COLO668 (cell line): ENCODE results near the gene ALOX12.
A peak's percentile ranks its signal among the peaks of the same experiment; 100 is the strongest.

ENCODE experiments used
- DNase-seq: peaks from one replicate; lab custom pipeline; 2025; ENCODE audit not compliant: unreplicated experiment; lab: John Stamatoyannopoulos, UW

ALOX12 gene

DNA sequence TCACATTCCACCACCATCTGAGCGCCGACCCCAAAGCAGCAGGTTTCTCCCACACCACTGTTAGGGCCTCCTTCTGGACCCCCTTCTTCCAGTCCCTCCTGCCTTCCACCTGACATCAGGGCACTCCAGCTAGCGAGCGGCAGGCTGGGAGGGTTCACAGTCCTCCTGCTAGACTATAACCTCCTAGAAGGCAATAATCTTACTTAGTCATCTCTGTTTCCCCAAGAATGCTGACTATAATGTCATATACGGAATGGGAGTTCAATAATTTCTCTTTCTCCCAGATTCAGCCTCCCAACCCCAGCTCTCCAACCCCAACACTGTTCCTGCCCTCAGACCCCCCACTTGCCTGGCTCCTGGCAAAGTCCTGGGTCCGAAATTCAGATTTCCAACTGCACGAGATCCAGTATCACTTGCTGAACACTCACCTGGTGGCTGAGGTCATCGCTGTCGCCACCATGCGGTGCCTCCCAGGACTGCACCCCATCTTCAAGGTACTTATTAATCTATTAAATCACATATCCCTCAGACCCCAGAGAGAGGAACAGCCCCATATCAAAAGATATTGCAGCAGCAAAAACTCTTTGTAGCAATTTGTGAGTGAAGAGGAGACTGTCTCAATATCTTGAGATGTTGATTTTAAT, 5.6 kb downstream of the ALOX12 start:
- peak; percentile 6 for DNase-seq

DNA sequence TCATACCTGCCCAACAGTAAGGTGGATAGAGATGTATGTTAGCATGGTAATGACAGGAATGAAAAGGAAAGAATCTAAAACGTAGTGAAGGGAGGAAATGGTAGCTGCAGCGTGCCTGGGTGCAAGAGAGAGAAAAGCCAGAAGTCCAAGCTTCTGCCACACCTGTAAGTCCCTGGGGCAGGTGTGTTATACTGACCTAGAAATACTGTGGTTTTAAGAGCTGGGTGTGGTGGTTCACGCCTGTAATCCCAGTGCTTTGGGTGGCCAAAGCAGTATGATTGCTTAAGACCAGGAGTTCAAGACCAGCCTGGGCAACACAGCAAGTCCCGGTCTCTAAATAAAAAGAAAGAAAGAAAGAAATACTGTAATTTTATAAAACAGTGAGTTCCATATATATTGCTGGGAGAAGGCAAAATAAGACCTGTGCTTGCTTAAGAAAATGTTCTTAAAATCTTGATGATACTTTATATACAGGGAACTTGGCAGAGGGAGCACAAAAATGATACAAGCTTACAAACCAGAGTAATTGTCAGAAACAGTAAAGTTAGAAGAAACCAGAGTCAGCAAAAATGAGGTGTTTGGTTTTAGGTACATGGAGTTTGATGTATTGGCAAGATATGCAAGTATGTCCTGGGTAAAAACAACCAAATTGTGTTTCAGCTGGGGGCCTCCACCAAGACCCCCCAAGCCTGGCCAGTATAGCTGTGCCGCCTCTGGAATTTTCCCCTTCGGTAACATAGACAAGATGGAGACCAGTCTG, 6.6 kb downstream of the ALOX12 start:
- no peak for DNase-seq

DNA sequence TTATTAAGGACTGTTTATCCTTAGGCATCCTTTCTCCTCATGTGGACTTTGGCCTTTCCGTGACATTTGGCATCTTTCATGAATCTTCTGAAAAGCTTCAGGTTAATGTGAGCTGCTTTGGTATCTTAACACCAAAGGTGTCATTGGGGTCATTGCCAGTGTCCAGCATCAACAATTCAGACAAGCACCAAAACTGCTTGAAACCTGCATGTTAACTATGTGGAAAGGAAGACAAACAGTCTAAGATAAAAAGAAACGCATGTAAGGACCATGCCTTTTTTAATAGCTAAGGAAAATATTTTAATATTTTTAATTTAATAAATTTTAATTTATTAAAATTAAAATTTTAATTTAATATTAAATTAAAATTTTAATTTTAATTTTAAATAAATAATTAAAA, 7.9 kb downstream of the ALOX12 start:
- no peak for DNase-seq

DNA sequence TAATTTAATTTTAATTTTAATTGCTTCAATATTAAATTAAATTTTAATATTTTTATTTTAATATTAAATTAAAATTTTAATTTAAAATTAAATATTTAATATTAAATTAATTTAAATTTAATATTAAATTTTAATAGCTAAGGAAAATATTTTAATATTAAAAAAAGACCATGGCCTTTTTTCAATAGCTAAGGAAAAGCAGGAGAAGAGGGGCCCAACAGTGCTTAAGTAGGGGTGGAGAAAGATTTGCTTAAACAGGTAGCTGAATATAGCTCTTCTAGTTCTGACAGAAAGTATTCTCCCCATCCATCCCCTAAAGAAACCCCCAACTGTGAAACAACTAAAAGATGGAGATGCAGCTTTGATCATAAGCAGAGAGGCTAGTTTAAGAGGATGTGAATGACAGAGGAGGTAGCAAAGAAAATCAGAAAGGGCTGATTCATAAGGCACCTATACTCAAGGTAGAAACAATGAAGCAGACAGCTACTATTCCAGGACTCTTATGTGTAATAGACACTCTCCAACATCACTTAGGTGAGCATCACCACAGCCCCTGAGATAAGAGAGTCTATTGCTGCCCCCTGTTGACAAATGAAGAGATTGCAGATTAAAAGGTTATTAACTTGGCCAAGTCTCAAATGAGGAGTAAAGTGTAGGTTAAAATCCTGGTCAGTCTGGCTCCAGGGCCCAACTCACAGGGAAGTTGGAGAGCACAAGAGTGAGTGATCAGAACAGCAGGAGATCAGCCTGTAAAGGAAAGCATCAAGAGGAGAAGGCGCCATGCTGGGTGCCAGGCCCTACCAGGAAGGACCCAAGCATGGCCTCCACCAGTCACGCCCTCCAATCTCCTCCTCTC, 8.8 kb downstream of the ALOX12 start:
- peak; percentile 23 for DNase-seq

DNA sequence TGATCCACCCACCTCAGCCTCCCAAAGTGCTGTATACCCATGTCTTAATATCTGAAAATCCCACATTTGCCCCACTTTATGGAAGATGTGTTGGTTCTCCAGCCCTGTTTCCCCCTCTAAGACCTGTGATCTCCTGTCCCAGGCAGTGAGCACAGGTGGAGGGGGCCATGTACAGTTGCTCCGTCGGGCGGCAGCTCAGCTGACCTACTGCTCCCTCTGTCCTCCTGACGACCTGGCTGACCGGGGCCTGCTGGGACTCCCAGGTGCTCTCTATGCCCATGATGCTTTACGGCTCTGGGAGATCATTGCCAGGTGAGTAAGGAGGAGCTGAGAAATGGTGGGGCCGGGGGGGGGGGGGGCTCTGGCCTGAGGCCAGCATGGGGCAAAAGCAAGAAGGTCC, 9.9 kb downstream of the ALOX12 start:
- no peak for DNase-seq

DNA sequence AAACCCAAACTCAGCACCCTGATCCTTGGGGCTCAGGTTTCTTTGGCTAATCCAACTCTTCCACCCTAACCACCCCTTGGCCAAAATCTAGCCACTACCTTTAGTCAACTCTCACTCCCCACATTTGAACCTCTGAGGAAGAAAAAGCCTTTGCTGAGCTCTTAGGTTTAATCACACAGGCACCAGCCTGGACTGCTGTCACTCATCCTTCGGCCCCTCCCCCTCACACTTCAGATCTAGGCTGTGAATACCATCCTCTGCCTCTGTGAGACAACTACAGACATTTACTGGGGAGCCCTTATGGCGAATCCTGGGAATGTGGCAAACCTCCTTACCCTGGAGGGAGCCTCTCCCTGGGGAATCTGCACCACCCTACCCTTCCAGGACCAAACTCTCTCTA, 11.3 kb downstream of the ALOX12 start:
- no peak for DNase-seq

DNA sequence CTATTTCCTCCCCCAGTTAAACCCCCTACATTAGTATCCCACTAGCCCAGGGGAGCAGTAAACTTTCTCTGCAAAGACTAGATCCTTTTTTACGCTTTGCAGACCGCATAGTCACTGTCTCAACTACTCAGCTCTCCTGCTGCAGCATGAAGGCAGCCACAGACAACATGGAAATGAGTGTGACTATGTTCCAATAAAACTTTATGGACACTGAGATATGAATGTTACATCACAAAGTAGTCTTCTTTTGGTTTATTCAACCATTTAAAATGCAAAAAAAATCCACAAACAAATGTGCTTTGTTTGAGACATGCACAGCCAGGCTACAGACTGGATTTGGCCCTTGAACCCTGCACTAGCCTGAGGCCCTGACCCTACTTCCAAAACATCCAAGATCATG, 14.7 kb downstream of the ALOX12 start:
- DNase-seq: no peak

DNA sequence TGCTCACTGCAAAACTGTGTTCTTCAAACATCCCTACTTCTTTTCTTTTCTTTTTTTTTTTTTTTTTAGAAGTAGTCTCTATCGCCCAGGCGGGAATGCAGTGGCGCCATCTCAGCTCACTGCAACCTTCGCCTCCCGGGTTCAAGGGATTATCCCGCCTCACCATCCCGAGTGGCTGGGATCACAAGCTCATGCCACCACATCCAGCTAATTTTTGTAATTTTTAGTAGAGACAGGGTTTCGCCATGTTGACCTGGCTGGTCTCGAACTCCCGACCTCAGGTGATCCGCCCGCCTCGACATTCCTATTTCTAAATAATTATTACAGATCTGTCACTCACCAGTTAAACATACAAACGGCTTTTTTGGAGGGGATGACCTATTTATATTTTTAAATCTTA, 15.6 kb downstream of the ALOX12 start:
- no peak for DNase-seq

DNA sequence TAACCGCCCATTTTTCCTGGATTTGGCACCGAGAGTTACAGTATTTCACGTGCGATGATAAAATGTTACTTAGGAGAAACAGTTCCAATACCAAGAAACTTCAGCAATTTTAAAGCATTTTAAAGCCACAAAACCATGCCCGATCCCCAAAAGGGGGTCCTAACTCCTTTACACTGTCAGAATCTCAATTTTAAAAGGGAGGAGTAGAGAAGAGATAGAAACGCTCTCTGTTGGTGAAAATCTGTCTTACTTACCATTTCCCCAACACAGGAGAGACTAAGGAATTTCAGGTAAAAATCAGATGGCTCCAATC, 16.0 kb downstream of the ALOX12 start:
- no peak for DNase-seq

DNA sequence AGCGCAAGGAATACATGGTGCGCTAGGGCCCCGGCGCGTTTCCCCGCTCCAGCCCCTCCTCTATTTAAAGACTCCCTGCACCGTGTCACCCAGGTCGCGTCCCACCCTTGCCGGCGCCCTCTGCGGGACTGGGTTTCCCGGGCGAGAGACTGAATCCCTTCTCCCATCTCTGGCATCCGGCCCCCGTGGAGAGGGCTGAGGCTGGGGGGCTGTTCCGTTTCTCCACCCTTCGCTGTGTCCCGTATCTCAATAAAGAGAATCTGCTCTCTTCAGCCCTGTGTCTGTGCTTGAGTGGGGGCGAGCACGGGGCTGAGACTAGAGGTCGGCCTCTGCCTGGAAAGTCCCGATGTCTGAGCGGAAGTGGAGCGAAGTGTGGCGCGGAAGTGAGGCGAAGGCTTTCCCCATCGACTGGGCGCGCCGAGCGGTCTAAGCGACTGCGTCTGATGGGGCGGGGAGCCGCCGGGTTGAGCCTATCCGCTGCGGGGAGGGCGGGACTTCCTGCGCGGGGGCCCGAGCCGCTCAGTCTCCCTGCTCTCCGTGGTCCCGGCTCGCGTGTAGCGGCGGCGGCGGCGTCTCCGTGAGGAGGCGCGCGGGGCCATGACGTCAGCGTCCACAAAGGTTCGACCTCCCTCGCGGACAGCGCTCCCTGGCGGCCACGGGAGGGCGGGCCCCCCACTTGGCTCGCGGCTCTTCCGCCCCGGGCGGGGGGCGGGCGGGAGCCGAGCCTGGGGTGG, 18.6 kb downstream of the ALOX12 start:
- DNase-seq: peak; percentile 96

DNA sequence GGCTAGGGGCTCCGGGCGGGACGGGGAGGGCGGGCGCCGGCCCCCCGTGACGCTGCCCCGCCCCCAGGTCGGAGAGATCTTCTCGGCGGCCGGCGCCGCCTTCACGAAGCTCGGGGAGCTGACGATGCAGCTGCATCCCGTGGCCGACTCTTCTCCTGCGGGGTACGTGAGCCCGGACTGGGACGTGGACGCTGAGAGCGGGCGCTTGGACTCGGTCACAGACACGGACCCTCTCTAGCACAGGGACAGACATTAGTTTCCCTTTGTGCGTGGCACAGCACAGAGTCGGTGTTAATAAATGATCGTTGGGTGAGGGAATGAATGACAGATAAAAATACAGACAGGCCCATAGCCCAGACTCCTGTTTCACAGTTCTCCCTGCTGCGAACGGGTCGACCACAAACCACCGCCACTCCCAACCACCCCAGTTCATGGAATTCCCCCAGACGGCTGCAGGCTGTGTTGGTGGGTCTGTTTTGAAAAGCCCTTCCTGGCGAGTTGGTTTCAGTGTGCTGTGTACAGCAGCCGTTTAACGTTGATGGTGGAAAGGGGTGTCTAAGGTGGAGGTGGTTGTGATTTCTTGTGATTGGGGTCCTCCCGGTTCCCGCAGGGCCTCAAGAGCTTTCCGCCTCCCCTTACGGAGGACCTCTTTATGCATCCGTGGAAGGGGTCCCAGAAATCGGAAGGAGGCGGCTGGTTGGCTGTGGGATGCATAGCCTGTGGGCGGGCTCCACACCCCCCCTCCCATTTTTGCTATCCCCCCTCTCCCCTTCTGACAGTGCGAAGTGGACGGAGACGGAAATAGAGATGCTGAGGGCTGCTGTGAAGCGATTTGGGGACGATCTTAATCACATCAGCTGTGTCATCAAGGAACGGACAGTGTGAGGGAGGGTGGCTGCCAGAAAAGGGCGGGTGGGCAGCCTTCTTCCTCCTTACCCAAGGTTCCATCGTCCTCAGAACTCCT, 19.4 kb downstream of the ALOX12 start:
- DNase-seq: peak; percentile 15

DNA sequence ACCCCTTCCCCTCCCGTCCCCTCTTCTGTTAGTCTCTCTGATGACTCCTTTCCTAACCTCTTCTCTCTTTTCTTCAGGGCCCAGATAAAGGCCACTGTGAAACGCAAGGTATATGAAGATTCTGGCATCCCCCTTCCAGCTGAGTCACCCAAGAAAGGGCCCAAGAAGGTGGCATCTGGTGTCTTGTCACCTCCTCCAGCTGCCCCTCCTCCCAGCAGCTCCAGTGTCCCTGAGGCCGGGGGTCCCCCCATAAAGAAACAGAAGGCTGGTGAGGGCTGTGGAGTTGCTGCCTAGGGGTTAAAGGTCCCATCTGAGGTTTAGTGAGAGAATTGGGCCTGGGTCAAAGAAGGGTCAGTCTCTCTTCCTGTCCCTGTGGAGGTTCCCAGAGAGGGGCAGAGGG, 20.6 kb downstream of the ALOX12 start:
- DNase-seq: no peak

DNA sequence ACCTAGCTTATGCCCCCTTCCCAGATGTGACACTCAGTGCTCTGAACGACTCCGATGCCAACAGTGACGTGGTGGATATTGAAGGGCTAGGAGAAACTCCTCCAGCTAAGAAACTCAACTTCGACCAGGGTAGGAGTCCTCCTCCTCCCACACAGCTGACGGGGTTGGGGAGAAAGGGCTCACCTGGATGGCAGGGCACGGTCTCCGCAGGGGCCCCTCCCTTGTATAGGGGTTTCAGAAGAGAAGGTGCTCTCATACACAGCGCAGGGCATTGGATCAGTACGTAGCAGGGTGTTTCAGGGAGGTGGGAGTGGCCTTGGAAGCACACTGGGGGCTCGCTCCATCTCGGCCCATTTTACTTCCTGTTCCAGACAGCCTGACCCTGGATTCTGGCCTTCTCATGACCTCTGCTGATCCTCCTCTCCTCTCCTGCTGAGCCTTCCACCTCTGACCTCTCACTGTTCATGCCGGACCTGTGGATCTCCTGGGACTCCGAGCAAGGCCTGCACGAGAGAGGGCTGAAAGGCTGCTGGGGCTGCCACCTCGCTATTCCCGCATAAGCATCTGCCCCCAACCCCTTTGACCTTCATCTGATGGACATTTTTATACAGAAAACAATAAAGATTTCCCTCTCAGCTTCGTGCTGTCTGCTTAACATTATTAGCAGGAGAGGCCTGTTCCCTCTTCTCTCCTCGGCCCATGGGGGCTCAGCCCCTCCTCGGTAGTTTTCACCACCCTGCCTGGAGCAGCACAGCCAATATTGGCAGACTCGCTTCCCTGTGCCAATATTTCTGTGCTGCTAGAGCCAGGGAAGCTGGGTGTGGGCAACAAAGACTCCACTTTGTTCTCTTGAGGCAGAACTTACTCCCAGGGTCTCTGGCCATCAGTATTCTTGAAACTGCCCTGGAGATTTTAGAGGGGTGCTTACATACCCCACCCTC, 21.3 kb downstream of the ALOX12 start:
- no peak for DNase-seq

DNA sequence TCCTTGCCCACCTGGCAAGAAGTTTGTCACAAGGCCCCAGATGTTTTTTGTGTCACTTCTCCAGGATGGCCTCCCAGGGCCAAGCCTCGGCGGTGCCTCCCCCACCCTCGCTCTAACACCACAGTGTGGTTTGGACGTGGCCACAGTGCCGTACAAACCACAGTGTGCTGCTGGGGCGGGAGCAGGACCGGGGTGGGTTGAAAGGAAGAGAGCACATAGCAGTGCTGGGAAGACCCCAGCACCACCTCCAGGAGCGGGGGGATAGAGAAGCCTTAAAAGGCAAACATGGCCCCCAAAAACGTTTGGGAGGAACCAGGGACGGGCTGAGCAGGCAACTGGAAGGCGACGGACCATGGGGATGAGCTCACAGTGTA, 22.0 kb downstream of the ALOX12 start:
- DNase-seq: no peak

DNA sequence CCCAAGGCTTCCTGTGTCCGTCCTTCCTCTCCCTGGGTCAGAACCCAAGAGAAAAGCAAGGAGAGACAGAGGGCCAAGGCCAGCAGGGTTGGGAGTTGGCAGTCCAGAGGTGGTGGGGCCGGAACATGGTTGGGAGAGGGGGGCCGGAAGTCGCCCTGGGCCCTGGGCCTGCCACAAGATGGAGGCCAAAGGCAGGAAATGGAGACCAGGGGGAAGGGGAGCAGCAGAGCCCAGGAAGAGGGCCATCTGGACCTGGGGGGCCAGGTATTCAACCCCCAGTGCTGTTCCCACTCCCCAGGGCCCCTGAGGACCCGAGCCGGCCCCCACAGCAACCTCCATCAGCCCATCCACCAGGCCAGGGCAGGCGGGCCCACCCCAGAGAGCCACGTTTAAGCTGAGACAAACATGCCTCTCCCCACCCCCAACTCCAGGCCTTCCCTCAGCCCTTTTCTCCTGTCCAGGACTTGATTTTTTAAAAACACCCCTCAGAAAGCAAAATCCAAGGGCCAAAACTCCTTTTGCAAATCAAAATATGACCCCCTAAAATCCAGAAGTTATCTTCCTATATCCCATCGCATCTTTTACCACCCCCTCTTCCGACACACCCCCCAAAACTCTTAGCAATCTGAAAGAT, 22.6 kb downstream of the ALOX12 start:
- no peak for DNase-seq

DNA sequence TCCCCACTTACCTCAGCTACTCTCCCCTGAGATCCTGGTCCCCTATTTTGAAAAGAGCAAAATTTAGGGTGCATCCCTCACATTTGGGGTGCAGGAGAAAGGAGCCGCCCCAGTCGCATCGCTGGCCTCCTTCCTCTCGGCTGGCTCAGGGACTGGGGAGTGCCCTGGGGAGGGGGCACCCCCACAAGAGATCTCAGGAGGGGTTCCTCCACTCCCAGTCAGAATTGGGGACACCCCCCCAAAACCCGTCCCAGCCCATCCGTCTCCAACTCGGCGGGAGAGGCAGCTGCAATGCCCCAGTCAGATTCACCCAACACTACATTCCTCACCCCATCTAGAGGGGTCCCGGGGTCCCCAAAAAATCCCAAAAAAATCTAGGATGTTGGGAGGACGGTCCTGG, 23.5 kb downstream of the ALOX12 start:
- no peak for DNase-seq

DNA sequence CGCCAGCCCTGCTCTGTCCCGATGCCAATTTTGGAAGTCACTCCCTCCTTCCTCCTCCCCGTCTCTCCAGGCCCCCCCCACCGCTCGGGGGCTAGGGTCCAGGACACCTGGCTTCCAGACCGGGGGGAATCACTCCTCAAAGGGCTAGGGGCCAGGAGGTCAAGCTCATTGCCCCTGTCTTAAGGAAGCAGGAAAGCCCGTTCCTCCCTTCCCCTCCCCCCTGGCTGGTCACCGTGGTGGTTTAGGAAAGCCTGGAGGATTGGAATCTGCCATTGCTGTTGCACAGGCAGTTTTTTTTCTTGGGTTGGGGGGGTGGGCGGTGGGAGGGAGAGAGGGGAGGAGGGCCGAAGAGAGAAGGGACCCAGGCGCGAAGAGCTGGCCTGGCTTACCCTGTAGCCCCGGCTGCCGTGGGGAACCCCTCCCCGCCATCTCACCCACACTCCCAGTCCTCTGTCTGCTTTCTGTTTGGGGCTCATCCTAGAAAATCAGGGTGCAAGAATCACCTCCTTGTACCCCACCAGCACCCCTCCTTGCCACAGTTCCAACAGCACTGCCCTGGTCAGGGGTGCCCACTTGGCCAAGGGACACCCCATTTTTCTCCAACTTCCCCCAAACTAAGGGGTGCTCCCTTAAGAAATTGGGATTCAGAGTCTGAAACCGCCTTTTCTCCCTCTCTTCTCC, 24.1 kb downstream of the ALOX12 start:
- peak; percentile 5 for DNase-seq
